ENCODE results near the gene OR6B1.

Gene OR6B1

GRCh38 chr7:144057954-144058353 lies 57.8 kb downstream of the OR6B1 start:
- Histone ChIP-seq H3K36me3 (ENCODE audit: control insufficient read depth, insufficient read depth, low read length) (no peaks in the 10 kb centered on the region), H3K9ac (ENCODE audit: low read length) (no peak overlapping the region), H3K9me3 (ENCODE audit: control insufficient read depth, low read length) (no peaks in the 10 kb centered on the region), H3K4me1 (ENCODE audit: control insufficient read depth, insufficient read depth, low read length) (no peaks in the 10 kb centered on the region), H3K27me3 (ENCODE audit: control insufficient read depth, insufficient read depth, low read length) (no peaks in the 10 kb centered on the region), H3K4me3 (ENCODE audit: low read length) (no peak overlapping the region)

All from mucosa of stomach (tissue), 1 donor.